Measurements from ENCODE around the gene PLCB2. TPM values are rescaled to one million over a fixed set of nuclear protein-coding genes. Genes with fewer than 3 reads are reported as not detected.

PLCB2 gene
- polyA plus RNA-seq, 1 donor (not counting 4 experiments of a cell fraction or from before 2014, with no cell fraction given): 0.73 TPM

DNA sequence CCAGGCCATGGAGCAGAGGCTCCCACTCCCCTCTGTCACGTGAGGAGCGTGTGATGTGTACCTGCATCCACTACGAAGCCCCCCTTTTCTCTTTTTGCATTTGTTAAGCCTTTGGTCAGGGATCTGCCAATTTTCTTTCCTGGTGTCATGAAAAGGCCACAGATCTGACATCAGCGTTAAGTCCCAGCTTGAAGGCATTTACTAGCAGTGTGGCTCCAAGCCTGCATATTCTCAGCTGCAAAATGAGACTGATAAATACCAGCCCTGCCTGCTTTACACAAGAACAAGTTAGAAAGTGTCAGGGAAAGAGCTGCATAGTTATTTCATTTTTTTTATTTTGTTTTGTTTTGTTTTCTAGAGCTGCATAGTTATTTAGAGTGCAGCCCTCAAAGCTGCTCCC lies 22.6 kb downstream of the PLCB2 start:
- H3K4me3 ChIP-seq (ENCODE audit: control insufficient read depth in 2 of 3, extremely low read depth in 1 of 3, insufficient read depth in 2 of 3, low read depth in 1 of 3, low read length in 3 of 3): no peak overlapping the region
- H3K4me2 ChIP-seq (ENCODE audit: control insufficient read depth, extremely low read depth, insufficient read depth, low read depth, low read length): no peak overlapping the region
- H3K9me1 ChIP-seq (ENCODE audit: control insufficient read depth, extremely low read depth, insufficient read depth, low read length): no peaks in the 10 kb centered on the region
- no peaks in the 10 kb centered on the region for H4K20me1 ChIP-seq (ENCODE audit: control insufficient read depth, extremely low read depth, insufficient read depth, low read length)
- no peak overlapping the region for H3K27ac ChIP-seq (ENCODE audit: control insufficient read depth, insufficient read depth, low read length)
- no peaks in the 10 kb centered on the region for H3K36me3 ChIP-seq (ENCODE audit: control insufficient read depth in 2 of 2, extremely low read depth in 1 of 2, insufficient read depth in 2 of 2, low read length in 2 of 2)
- dilution Hi-C loops (cut with MboI; ENCODE audit: extremely low pct_ligation_motif_present, low sequenced_read_pairs): no loop called here
- no peak overlapping the region for H2AFZ ChIP-seq (ENCODE audit: control insufficient read depth, low read length)
- H3K9me3 ChIP-seq (ENCODE audit: control insufficient read depth, low read depth, low read length): no peaks in the 10 kb centered on the region
- no peaks in the 10 kb centered on the region for H3K79me2 ChIP-seq (ENCODE audit: control insufficient read depth, insufficient read depth, low read length)
- no peak for TF ChIP-seq EZH2 (IDR thresholded peaks at IDR 0.05; ENCODE audit: low read length)
- TF ChIP-seq CTCF (optimal IDR thresholded peaks at IDR 0.05 in 1 of 3, IDR thresholded peaks at IDR 0.05 in 1 of 3, conservative IDR thresholded peaks at IDR 0.05 in 1 of 3; ENCODE audit: extremely low read depth in 1 of 3, insufficient read depth in 2 of 3, low read length in 3 of 3): no peak
- no peak overlapping the region for H3K9ac ChIP-seq (ENCODE audit: control insufficient read depth, extremely low read depth, insufficient read depth, low read length)
- peaks cover 51% of the 10 kb centered on the region for H3K27me3 ChIP-seq (ENCODE audit: control insufficient read depth, extremely low read depth, insufficient read depth, low read length)
- no peak for FAIRE-seq
- DNase-seq (ENCODE audit: low read depth, low spot score): no peak
- peaks cover 14% of the 10 kb centered on the region for H3K4me1 ChIP-seq (ENCODE audit: control insufficient read depth, extremely low read depth, insufficient read depth, low read length)

DNA sequence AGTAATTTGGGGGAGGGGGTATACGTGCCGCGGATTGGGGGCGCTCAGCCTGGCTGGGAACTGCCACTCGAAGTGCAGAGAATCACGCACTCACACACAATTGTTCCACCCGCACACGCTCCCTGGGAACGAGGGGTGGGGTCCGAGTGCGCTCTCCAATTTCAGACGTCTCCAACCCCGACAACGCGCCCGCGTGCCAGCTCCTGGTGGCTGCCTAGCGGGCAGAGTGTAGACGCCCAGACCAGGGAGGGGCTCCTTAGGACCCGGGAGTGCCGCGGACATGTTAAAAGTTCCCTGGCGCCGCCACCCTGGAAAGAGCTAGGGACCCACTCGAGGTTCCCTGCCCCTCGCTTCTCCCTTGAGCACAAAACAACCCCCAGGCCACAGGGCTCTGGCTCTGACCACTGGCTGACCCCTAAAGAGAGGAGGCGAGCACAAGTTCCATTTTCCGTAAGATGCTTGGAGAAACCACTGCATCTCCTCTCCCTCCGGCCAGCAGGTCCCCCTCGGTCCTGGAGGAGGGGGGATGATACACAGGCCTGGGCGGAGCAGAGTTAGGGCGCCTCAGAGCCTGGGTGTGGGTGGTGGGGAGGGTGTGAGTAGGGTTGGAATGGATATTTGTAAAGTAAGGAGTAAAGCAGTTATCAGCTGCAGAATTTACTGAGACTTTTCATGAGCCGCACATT lies 24.0 kb downstream of the PLCB2 start:
- H2AFZ ChIP-seq (ENCODE audit: control insufficient read depth, low read length): no peak overlapping the region
- FAIRE-seq: no peak
- no peaks in the 10 kb centered on the region for H3K9me3 ChIP-seq (ENCODE audit: control insufficient read depth, low read depth, low read length)
- no peaks in the 10 kb centered on the region for H3K9me1 ChIP-seq (ENCODE audit: control insufficient read depth, extremely low read depth, insufficient read depth, low read length)
- no peak overlapping the region for H3K9ac ChIP-seq (ENCODE audit: control insufficient read depth, extremely low read depth, insufficient read depth, low read length)
- H3K4me1 ChIP-seq (ENCODE audit: control insufficient read depth, extremely low read depth, insufficient read depth, low read length): peaks cover 14% of the 10 kb centered on the region
- TF ChIP-seq EZH2 (IDR thresholded peaks at IDR 0.05; ENCODE audit: low read length) (peak; percentile 77), CTCF (optimal IDR thresholded peaks at IDR 0.05 in 1 of 3, IDR thresholded peaks at IDR 0.05 in 1 of 3, conservative IDR thresholded peaks at IDR 0.05 in 1 of 3; ENCODE audit: extremely low read depth in 1 of 3, insufficient read depth in 2 of 3, low read length in 3 of 3) (no peak)
- H3K27ac ChIP-seq (ENCODE audit: control insufficient read depth, insufficient read depth, low read length): no peak overlapping the region
- peaks cover 2% of the 10 kb centered on the region for H4K20me1 ChIP-seq (ENCODE audit: control insufficient read depth, extremely low read depth, insufficient read depth, low read length)
- no peak for DNase-seq (ENCODE audit: low read depth, low spot score)
- no peak overlapping the region for H3K4me2 ChIP-seq (ENCODE audit: control insufficient read depth, extremely low read depth, insufficient read depth, low read depth, low read length)
- dilution Hi-C loops (cut with MboI; ENCODE audit: extremely low pct_ligation_motif_present, low sequenced_read_pairs): no loop called here
- H3K27me3 ChIP-seq (ENCODE audit: control insufficient read depth, extremely low read depth, insufficient read depth, low read length): peaks cover 46% of the 10 kb centered on the region
- no peak overlapping the region for H3K4me3 ChIP-seq (ENCODE audit: control insufficient read depth in 2 of 3, extremely low read depth in 1 of 3, insufficient read depth in 2 of 3, low read depth in 1 of 3, low read length in 3 of 3)
- H3K36me3 ChIP-seq (ENCODE audit: control insufficient read depth in 2 of 2, extremely low read depth in 1 of 2, insufficient read depth in 2 of 2, low read length in 2 of 2): no peaks in the 10 kb centered on the region
- H3K79me2 ChIP-seq (ENCODE audit: control insufficient read depth, insufficient read depth, low read length): no peaks in the 10 kb centered on the region

Measured in keratinocyte (primary cell).